B cell (primary cell): ENCODE results near the gene TXNDC2. TPM values are rescaled to one million over a fixed set of nuclear protein-coding genes. Genes with fewer than 3 reads are reported as not detected.

ENCODE experiments used
- ATAC-seq: fragments of 200-7000 bp; cut with Tn5 transposase; one replicate; pipeline ENCODE4 v1.10.0; 2021; ENCODE audit warnings: low read depth, mild to moderate bottlenecking, moderate number of reproducible peaks, moderate library complexity
- CTCF ChIA-PET: fragments of 350-600 bp; sonication (Branson Sonifier 250); formaldehyde crosslinking; loops from one replicate; lab custom pipeline; 2021; ENCODE audit warnings: antibody characterized with exemption, inconsistent platforms; lab: Charles Lee
- POLR2A ChIA-PET: fragments of 350-600 bp; sonication (Branson Sonifier 250); formaldehyde crosslinking; loops from one replicate; lab custom pipeline; 2021; ENCODE audit warnings: antibody characterized with exemption; lab: Charles Lee
- DNase-seq: peaks from one replicate; pipeline ENCODE4 v3.0.0; 2013
- H2AFZ ChIP-seq: 2 replicates; pipeline ENCODE4 v1.6.1; 2012; ENCODE audit warnings: mild to moderate bottlenecking, low read depth, low read length; ENCODE audit not compliant: insufficient read depth, poor library complexity, severe bottlenecking
- H3K27ac ChIP-seq, 2 donors: 1 replicate in 1 of 2; 2 replicates in 1 of 2; pipeline ENCODE4 v1.5.1; 2012 to 2013; ENCODE audit warnings: low read length in 2 of 2, mild to moderate bottlenecking in 2 of 2, moderate library complexity in 1 of 2
- H3K27me3 ChIP-seq, 4 experiments: fragments of 200-600 bp in 1 of 4; sonication (generic) in 1 of 4; replicated peaks in 1 of 4; 1 replicate in 2 of 4; 2 replicates in 2 of 4; pipeline versions ENCODE4 v1.6.1 to v1.7.0; 2013 to 2016; ENCODE audit warnings: low read length in 3 of 4, mild to moderate bottlenecking in 2 of 4, mixed read lengths in 1 of 4, moderate library complexity in 1 of 4; ENCODE audit not compliant: insufficient read depth in 4 of 4, control insufficient read depth in 3 of 4; ENCODE audit errors: control extremely low read depth in 1 of 4
- H3K36me3 ChIP-seq, 2 experiments: replicated peaks in 1 of 2; 1 replicate in 1 of 2; 2 replicates in 1 of 2; pipeline versions ENCODE4 v1.6.1 to v1.7.1; 2013; ENCODE audit warnings: low read length in 1 of 2; ENCODE audit not compliant: insufficient read depth in 2 of 2, control insufficient read depth in 1 of 2; ENCODE audit errors: control extremely low read depth in 1 of 2, extremely low read depth in 1 of 2
- H3K4me1 ChIP-seq, 2 donors: fragments of 200-600 bp in 1 of 2; sonication (generic) in 1 of 2; 1 replicate in 1 of 2; 2 replicates in 1 of 2; pipeline versions ENCODE4 v1.5.1 to v1.6.1; 2013 to 2017; ENCODE audit warnings: low read length in 2 of 2; ENCODE audit not compliant: control insufficient read depth in 2 of 2, insufficient read depth in 2 of 2
- H3K4me2 ChIP-seq: replicated peaks from 2 replicates; pipeline ENCODE3; 2012; ENCODE audit warnings: mild to moderate bottlenecking, low read depth, low read length; ENCODE audit not compliant: poor library complexity, severe bottlenecking
- H3K4me3 ChIP-seq, 5 experiments: fragments of 200-600 bp in 1 of 5; sonication (generic) in 1 of 5; 1 replicate in 3 of 5; 2 replicates in 2 of 5; pipeline versions ENCODE4 v1.5.1 to v1.7.0; 2011 to 2016; ENCODE audit warnings: low read length in 4 of 5, mild to moderate bottlenecking in 4 of 5, low read depth in 2 of 5, control low read depth in 1 of 5, moderate library complexity in 1 of 5; ENCODE audit not compliant: insufficient read depth in 1 of 5; ENCODE audit errors: control extremely low read depth in 1 of 5, extremely low read depth in 1 of 5
- H3K79me2 ChIP-seq: fragments of 200-600 bp; sonication (generic); one replicate; pipeline ENCODE4 v1.6.0; 2016; ENCODE audit warnings: low read length; ENCODE audit not compliant: control insufficient read depth, insufficient read depth
- H3K9ac ChIP-seq: fragments of 200-600 bp; sonication (generic); 2 replicates; pipeline ENCODE4 v1.6.1; 2017; ENCODE audit warnings: mild to moderate bottlenecking, low read length, moderate library complexity
- H3K9me3 ChIP-seq, 3 donors: one replicate each; pipeline versions ENCODE4 v1.6.1 to v1.7.1; 2013; ENCODE audit warnings: low read length in 2 of 3; ENCODE audit not compliant: control insufficient read depth in 2 of 3, insufficient read depth in 1 of 3; ENCODE audit errors: control extremely low read depth in 1 of 3
- H4K20me1 ChIP-seq: 2 replicates; pipeline ENCODE4 v1.6.0; 2012; ENCODE audit warnings: mild to moderate bottlenecking, low read length; ENCODE audit not compliant: insufficient read depth, control insufficient read depth, poor library complexity, severe bottlenecking
- H3K27ac Mint-ChIP-seq: one replicate; pipeline ENCODE4 v1.8.0; 2021; ENCODE audit warnings: mixed read lengths
- H3K27me3 Mint-ChIP-seq: one replicate; pipeline ENCODE4 v1.8.0; 2021; ENCODE audit warnings: mixed read lengths
- H3K4me1 Mint-ChIP-seq: one replicate; pipeline ENCODE4 v1.8.0; 2021; ENCODE audit warnings: mixed read lengths
- H3K4me3 Mint-ChIP-seq: one replicate; pipeline ENCODE4 v1.8.0; 2021; ENCODE audit warnings: mixed read lengths
- H3K9me3 Mint-ChIP-seq: one replicate; pipeline ENCODE4 v1.8.0; 2022; ENCODE audit warnings: mixed read lengths; ENCODE audit not compliant: insufficient read depth
- CTCF ChIP-seq: fragments of 200-600 bp; IDR thresholded peaks from one replicate; pipeline ENCODE4 v1.8.0; 2022; ENCODE audit warnings: antibody characterized with exemption, mild to moderate bottlenecking
- EZH2 ChIP-seq: IDR thresholded peaks from 2 replicates; pipeline ENCODE4 v1.6.1; 2012; ENCODE audit warnings: borderline replicate concordance, low read depth, mild to moderate bottlenecking, moderate library complexity, low read length; ENCODE audit not compliant: insufficient read depth, poor library complexity, severe bottlenecking
- WGBS: methylation state at CpG from one replicate; pipeline ENCODE4 v1.1.5; 2013; ENCODE audit warnings: missing lambda C conversion rate; ENCODE audit not compliant: insufficient coverage; 5-methylcytosine and 5-hydroxymethylcytosine counted together
- intact Hi-C: fragments of 100-400 bp; cut with micrococcal nuclease; formaldehyde crosslinking; loops from one replicate; pipeline ENCODE4 v1.10.0; 2022
- polyA plus RNA-seq: library from polyadenylated mRNA; depleted of rRNA; stranded (reverse); fragments of >200 nt; gene quantifications from 2 replicates; pipeline ENCODE4 v1.2.3, GENCODE V29; 2012
- total RNA-seq, 2 donors: library from RNA; stranded (reverse); fragments of 120-200 nt in 1 of 2; gene quantifications; 1 replicate in 1 of 2; 2 replicates in 1 of 2; pipeline versions ENCODE4 v1.2.3 to v1.2.4, GENCODE V29; 2013 to 2022

Gene TXNDC2
- total and polyA plus RNA-seq, 2 donors (not counting 1 experiment from before 2014, with no cell fraction given) = 0.07 to 0.22 TPM

GRCh38 chr18:9863282-9863681 lies 22.5 kb upstream of the TXNDC2 start:
- POLR2A ChIA-PET = no interaction called here
- CTCF ChIA-PET = interaction anchor here (0.6 kb wide), 1 partner anchor 301 kb away, joined by 3 read pairs; no protein-coding TSS in a partner anchor

More at GRCh38 chr18:9863282-9863681, 22.5 kb upstream of the TXNDC2 start:
- no peaks in the 10 kb centered on the region for H3K79me2 ChIP-seq
- no peaks in the 10 kb centered on the region for H4K20me1 ChIP-seq
- peaks cover 11% of the 10 kb centered on the region for H3K4me1 Mint-ChIP-seq
- peaks cover 0 to 23% of the 10 kb centered on the region in 2 experiments for H3K36me3 ChIP-seq
- no peak overlapping the region for H3K27ac Mint-ChIP-seq
- no peaks in the 10 kb centered on the region for H3K27me3 ChIP-seq
- TF ChIP-seq CTCF = no peak
- TF ChIP-seq EZH2 = no peak
- no peaks in the 10 kb centered on the region for H3K27me3 Mint-ChIP-seq
- peaks cover 6% of the 10 kb centered on the region for H3K9me3 Mint-ChIP-seq
- no peak overlapping the region for H3K9ac ChIP-seq
- H3K9me3 ChIP-seq = peaks cover 1 to 18% (median 17%) of the 10 kb centered on the region in 3 donors
- H3K4me3 ChIP-seq = no peak overlapping the region
- H3K4me1 ChIP-seq = no peaks in the 10 kb centered on the region
- H3K27ac ChIP-seq = no peak overlapping the region
- WGBS = no CpG with 5 or more reads among the region's 2 CpGs
- DNase-seq (no peak), ATAC-seq (no peak)
- H3K4me3 Mint-ChIP-seq = no peak overlapping the region
- H3K4me2 ChIP-seq = no peak overlapping the region
- intact Hi-C loops = no loop called here
- no peak overlapping the region for H2AFZ ChIP-seq
